B cell (primary cell): ENCODE results near the gene CAND2. TPM values are rescaled to one million over a fixed set of nuclear protein-coding genes. Genes with fewer than 3 reads are reported as not detected.
A peak's percentile ranks its signal among the peaks of the same experiment; 100 is the strongest.

Experiments
- ATAC-seq: fragments of 200-7000 bp; cut with Tn5 transposase; one replicate; pipeline ENCODE4 v1.10.0; 2021; ENCODE audit warnings: low read depth, mild to moderate bottlenecking, moderate number of reproducible peaks, moderate library complexity
- CTCF ChIA-PET: fragments of 350-600 bp; sonication (Branson Sonifier 250); formaldehyde crosslinking; loops from one replicate; lab custom pipeline; 2021; ENCODE audit warnings: antibody characterized with exemption, inconsistent platforms; lab: Charles Lee
- POLR2A ChIA-PET: fragments of 350-600 bp; sonication (Branson Sonifier 250); formaldehyde crosslinking; loops from one replicate; lab custom pipeline; 2021; ENCODE audit warnings: antibody characterized with exemption; lab: Charles Lee
- DNase-seq: peaks from one replicate; pipeline ENCODE4 v3.0.0; 2013
- H2AFZ ChIP-seq: 2 replicates; pipeline ENCODE4 v1.6.1; 2012; ENCODE audit warnings: mild to moderate bottlenecking, low read depth, low read length; ENCODE audit not compliant: insufficient read depth, poor library complexity, severe bottlenecking
- H3K27ac ChIP-seq, 2 donors: 1 replicate in 1 of 2; 2 replicates in 1 of 2; pipeline ENCODE4 v1.5.1; 2012 to 2013; ENCODE audit warnings: low read length in 2 of 2, mild to moderate bottlenecking in 2 of 2, moderate library complexity in 1 of 2
- H3K27me3 ChIP-seq, 4 experiments: fragments of 200-600 bp in 1 of 4; sonication (generic) in 1 of 4; replicated peaks in 1 of 4; 1 replicate in 2 of 4; 2 replicates in 2 of 4; pipeline versions ENCODE4 v1.6.1 to v1.7.0; 2013 to 2016; ENCODE audit warnings: low read length in 3 of 4, mild to moderate bottlenecking in 2 of 4, mixed read lengths in 1 of 4, moderate library complexity in 1 of 4; ENCODE audit not compliant: insufficient read depth in 4 of 4, control insufficient read depth in 3 of 4; ENCODE audit errors: control extremely low read depth in 1 of 4
- H3K36me3 ChIP-seq, 2 experiments: replicated peaks in 1 of 2; 1 replicate in 1 of 2; 2 replicates in 1 of 2; pipeline versions ENCODE4 v1.6.1 to v1.7.1; 2013; ENCODE audit warnings: low read length in 1 of 2; ENCODE audit not compliant: insufficient read depth in 2 of 2, control insufficient read depth in 1 of 2; ENCODE audit errors: control extremely low read depth in 1 of 2, extremely low read depth in 1 of 2
- H3K4me1 ChIP-seq, 2 donors: fragments of 200-600 bp in 1 of 2; sonication (generic) in 1 of 2; 1 replicate in 1 of 2; 2 replicates in 1 of 2; pipeline versions ENCODE4 v1.5.1 to v1.6.1; 2013 to 2017; ENCODE audit warnings: low read length in 2 of 2; ENCODE audit not compliant: control insufficient read depth in 2 of 2, insufficient read depth in 2 of 2
- H3K4me2 ChIP-seq: replicated peaks from 2 replicates; pipeline ENCODE3; 2012; ENCODE audit warnings: mild to moderate bottlenecking, low read depth, low read length; ENCODE audit not compliant: poor library complexity, severe bottlenecking
- H3K4me3 ChIP-seq, 5 experiments: fragments of 200-600 bp in 1 of 5; sonication (generic) in 1 of 5; 1 replicate in 3 of 5; 2 replicates in 2 of 5; pipeline versions ENCODE4 v1.5.1 to v1.7.0; 2011 to 2016; ENCODE audit warnings: low read length in 4 of 5, mild to moderate bottlenecking in 4 of 5, low read depth in 2 of 5, control low read depth in 1 of 5, moderate library complexity in 1 of 5; ENCODE audit not compliant: insufficient read depth in 1 of 5; ENCODE audit errors: control extremely low read depth in 1 of 5, extremely low read depth in 1 of 5
- H3K79me2 ChIP-seq: fragments of 200-600 bp; sonication (generic); one replicate; pipeline ENCODE4 v1.6.0; 2016; ENCODE audit warnings: low read length; ENCODE audit not compliant: control insufficient read depth, insufficient read depth
- H3K9ac ChIP-seq: fragments of 200-600 bp; sonication (generic); 2 replicates; pipeline ENCODE4 v1.6.1; 2017; ENCODE audit warnings: mild to moderate bottlenecking, low read length, moderate library complexity
- H3K9me3 ChIP-seq, 3 donors: one replicate each; pipeline versions ENCODE4 v1.6.1 to v1.7.1; 2013; ENCODE audit warnings: low read length in 2 of 3; ENCODE audit not compliant: control insufficient read depth in 2 of 3, insufficient read depth in 1 of 3; ENCODE audit errors: control extremely low read depth in 1 of 3
- H4K20me1 ChIP-seq: 2 replicates; pipeline ENCODE4 v1.6.0; 2012; ENCODE audit warnings: mild to moderate bottlenecking, low read length; ENCODE audit not compliant: insufficient read depth, control insufficient read depth, poor library complexity, severe bottlenecking
- H3K27ac Mint-ChIP-seq: one replicate; pipeline ENCODE4 v1.8.0; 2021; ENCODE audit warnings: mixed read lengths
- H3K27me3 Mint-ChIP-seq: one replicate; pipeline ENCODE4 v1.8.0; 2021; ENCODE audit warnings: mixed read lengths
- H3K4me1 Mint-ChIP-seq: one replicate; pipeline ENCODE4 v1.8.0; 2021; ENCODE audit warnings: mixed read lengths
- H3K4me3 Mint-ChIP-seq: one replicate; pipeline ENCODE4 v1.8.0; 2021; ENCODE audit warnings: mixed read lengths
- H3K9me3 Mint-ChIP-seq: one replicate; pipeline ENCODE4 v1.8.0; 2022; ENCODE audit warnings: mixed read lengths; ENCODE audit not compliant: insufficient read depth
- EZH2 ChIP-seq: IDR thresholded peaks from 2 replicates; pipeline ENCODE4 v1.6.1; 2012; ENCODE audit warnings: borderline replicate concordance, low read depth, mild to moderate bottlenecking, moderate library complexity, low read length; ENCODE audit not compliant: insufficient read depth, poor library complexity, severe bottlenecking
- WGBS: methylation state at CpG from one replicate; pipeline ENCODE4 v1.1.5; 2013; ENCODE audit warnings: missing lambda C conversion rate; ENCODE audit not compliant: insufficient coverage; 5-methylcytosine and 5-hydroxymethylcytosine counted together
- intact Hi-C: fragments of 100-400 bp; cut with micrococcal nuclease; formaldehyde crosslinking; loops from one replicate; pipeline ENCODE4 v1.10.0; 2022
- polyA plus RNA-seq: library from polyadenylated mRNA; depleted of rRNA; stranded (reverse); fragments of >200 nt; gene quantifications from 2 replicates; pipeline ENCODE4 v1.2.3, GENCODE V29; 2012
- total RNA-seq, 2 donors: library from RNA; stranded (reverse); fragments of 120-200 nt in 1 of 2; gene quantifications; 1 replicate in 1 of 2; 2 replicates in 1 of 2; pipeline versions ENCODE4 v1.2.3 to v1.2.4, GENCODE V29; 2013 to 2022
- TF ChIP-seq, protein P1 (sequence below): fragments of 200-600 bp; IDR thresholded peaks from one replicate; pipeline ENCODE4 v1.8.0; 2022; ENCODE audit warnings: antibody characterized with exemption, mild to moderate bottlenecking

The CAND2 gene
- total and polyA plus RNA-seq, 2 donors (not counting 1 experiment from before 2014, with no cell fraction given) = 0.34 to 1.9 TPM

DNA sequence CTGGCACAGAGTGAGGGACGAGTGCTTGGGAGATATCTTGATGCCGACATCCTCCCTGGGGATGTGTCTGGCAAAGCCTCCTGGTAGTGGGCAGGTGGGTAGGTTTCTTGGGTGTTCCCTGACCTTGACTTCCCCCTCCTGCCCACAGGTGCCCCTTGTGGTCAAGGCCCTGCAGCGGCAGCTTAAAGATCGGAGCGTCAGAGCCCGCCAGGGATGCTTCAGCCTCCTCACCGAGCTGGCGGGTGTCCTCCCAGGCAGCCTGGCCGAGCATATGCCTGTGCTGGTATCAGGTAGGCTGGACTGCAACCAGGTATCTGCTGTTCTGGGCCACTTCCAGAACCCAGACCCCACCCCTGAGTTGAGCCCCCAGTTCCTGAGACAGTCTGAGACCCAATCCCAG lies 19.2 kb downstream of the CAND2 start:
- POLR2A ChIA-PET = no interaction called here
- CTCF ChIA-PET = no interaction called here
- peaks cover 6% of the 10 kb centered on the region for H3K4me1 Mint-ChIP-seq

DNA sequence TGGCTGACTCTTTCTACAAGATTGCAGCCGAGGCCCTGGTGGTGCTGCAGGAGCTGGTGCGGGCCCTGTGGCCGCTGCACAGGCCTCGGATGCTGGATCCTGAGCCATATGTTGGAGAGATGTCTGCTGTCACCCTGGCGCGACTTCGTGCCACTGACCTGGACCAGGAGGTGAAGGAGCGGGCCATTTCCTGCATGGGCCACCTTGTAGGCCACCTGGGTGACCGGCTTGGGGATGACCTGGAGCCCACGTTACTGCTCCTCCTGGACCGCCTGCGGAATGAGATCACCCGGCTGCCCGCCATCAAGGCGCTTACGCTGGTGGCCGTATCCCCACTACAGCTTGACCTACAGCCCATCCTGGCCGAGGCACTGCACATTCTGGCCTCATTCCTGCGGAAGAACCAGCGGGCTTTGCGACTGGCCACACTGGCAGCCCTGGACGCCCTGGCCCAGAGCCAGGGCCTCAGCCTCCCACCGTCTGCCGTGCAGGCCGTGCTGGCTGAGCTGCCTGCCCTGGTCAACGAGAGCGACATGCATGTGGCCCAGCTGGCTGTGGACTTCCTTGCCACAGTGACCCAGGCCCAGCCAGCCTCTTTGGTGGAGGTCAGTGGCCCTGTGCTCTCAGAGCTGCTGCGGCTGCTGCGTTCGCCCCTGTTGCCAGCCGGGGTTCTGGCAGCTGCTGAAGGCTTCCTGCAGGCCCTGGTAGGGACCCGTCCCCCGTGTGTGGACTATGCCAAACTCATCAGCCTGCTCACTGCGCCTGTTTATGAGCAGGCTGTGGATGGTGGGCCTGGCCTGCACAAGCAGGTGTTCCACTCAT lies 20.3 kb downstream of the CAND2 start:
- H3K27me3 ChIP-seq = peaks cover 0 to 7% (median 0%) of the 10 kb centered on the region in 4 experiments
- H3K4me3 Mint-ChIP-seq = no peak overlapping the region
- peak overlapping the region; percentile 22 for H3K4me2 ChIP-seq
- 97% methylated on average over 34 of the region's 34 CpGs for WGBS
- no peaks in the 10 kb centered on the region for H3K27me3 Mint-ChIP-seq
- ATAC-seq (no peak), DNase-seq (no peak)
- no peaks in the 10 kb centered on the region for H3K9me3 ChIP-seq
- H3K27ac Mint-ChIP-seq = no peak overlapping the region
- H2AFZ ChIP-seq = no peak overlapping the region
- TF ChIP-seq, protein P1, sequence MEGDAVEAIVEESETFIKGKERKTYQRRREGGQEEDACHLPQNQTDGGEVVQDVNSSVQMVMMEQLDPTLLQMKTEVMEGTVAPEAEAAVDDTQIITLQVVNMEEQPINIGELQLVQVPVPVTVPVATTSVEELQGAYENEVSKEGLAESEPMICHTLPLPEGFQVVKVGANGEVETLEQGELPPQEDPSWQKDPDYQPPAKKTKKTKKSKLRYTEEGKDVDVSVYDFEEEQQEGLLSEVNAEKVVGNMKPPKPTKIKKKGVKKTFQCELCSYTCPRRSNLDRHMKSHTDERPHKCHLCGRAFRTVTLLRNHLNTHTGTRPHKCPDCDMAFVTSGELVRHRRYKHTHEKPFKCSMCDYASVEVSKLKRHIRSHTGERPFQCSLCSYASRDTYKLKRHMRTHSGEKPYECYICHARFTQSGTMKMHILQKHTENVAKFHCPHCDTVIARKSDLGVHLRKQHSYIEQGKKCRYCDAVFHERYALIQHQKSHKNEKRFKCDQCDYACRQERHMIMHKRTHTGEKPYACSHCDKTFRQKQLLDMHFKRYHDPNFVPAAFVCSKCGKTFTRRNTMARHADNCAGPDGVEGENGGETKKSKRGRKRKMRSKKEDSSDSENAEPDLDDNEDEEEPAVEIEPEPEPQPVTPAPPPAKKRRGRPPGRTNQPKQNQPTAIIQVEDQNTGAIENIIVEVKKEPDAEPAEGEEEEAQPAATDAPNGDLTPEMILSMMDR = no peak
- TF ChIP-seq EZH2 = no peak
- no peak overlapping the region for H3K27ac ChIP-seq
- no peaks in the 10 kb centered on the region for H3K9me3 Mint-ChIP-seq
- no peaks in the 10 kb centered on the region for H3K79me2 ChIP-seq
- no peaks in the 10 kb centered on the region for H3K36me3 ChIP-seq
- peaks cover 5% of the 10 kb centered on the region for H3K4me1 Mint-ChIP-seq
- ChIA-PET CTCF (no interaction called here), POLR2A (no interaction called here)
- intact Hi-C loops = no loop called here
- peaks cover 6 to 8% of the 10 kb centered on the region in 2 donors for H3K4me1 ChIP-seq
- H3K9ac ChIP-seq = no peak overlapping the region
- no peak overlapping the region for H3K4me3 ChIP-seq
- H4K20me1 ChIP-seq = no peaks in the 10 kb centered on the region

More for the DNA sequence above, 19.2 kb downstream of the CAND2 start:
- DNase-seq (no peak), ATAC-seq (no peak)
- H3K4me1 ChIP-seq = peaks cover 9 to 11% of the 10 kb centered on the region in 2 donors
- no peaks in the 10 kb centered on the region for H3K79me2 ChIP-seq
- H3K27ac ChIP-seq = no peak overlapping the region
- H3K4me2 ChIP-seq = no peak overlapping the region
- H3K36me3 ChIP-seq = no peaks in the 10 kb centered on the region
- H3K4me3 ChIP-seq = no peak overlapping the region
- no peaks in the 10 kb centered on the region for H4K20me1 ChIP-seq
- Mint-ChIP-seq H3K27me3 (no peaks in the 10 kb centered on the region), H3K4me3 (no peak overlapping the region), H3K9me3 (no peaks in the 10 kb centered on the region), H3K27ac (no peak overlapping the region)
- H3K9ac ChIP-seq = no peak overlapping the region
- WGBS = 70% methylated on average over 8 of the region's 9 CpGs
- peaks cover 0 to 7% (median 0%) of the 10 kb centered on the region in 4 experiments for H3K27me3 ChIP-seq
- H3K9me3 ChIP-seq = no peaks in the 10 kb centered on the region
- H2AFZ ChIP-seq = no peak overlapping the region
- intact Hi-C loops = no loop called here
- TF ChIP-seq, protein P1 = no peak
